Rectal smooth muscle tissue (tissue), 1 donor: ENCODE data around the gene VASN.
A peak's percentile ranks its signal among the peaks of the same experiment; 100 is the strongest.
"Not testable (repeated sequence)": the region's sequence is repeated elsewhere in the genome, so short reads cannot be mapped to it uniquely, and the experiment has no call there.

Source experiments
- H3K27ac ChIP-seq: one replicate; pipeline ENCODE4 v1.7.0; 2013; ENCODE audit warnings: low read depth, low read length, inconsistent platforms
- H3K27me3 ChIP-seq: one replicate; pipeline ENCODE4 v1.7.0; 2013; ENCODE audit warnings: low read length; ENCODE audit not compliant: control insufficient read depth, insufficient read depth
- H3K36me3 ChIP-seq: one replicate; pipeline ENCODE4 v1.7.0; 2013; ENCODE audit warnings: low read length; ENCODE audit not compliant: control insufficient read depth, insufficient read depth
- H3K4me1 ChIP-seq: one replicate; pipeline ENCODE4 v1.7.0; 2013; ENCODE audit warnings: low read length; ENCODE audit not compliant: control insufficient read depth, insufficient read depth
- H3K4me3 ChIP-seq: one replicate; pipeline ENCODE4 v1.7.0; 2013; ENCODE audit warnings: low read length
- H3K9ac ChIP-seq: one replicate; pipeline ENCODE4 v1.7.0; 2013; ENCODE audit warnings: low read length

Gene VASN

DNA sequence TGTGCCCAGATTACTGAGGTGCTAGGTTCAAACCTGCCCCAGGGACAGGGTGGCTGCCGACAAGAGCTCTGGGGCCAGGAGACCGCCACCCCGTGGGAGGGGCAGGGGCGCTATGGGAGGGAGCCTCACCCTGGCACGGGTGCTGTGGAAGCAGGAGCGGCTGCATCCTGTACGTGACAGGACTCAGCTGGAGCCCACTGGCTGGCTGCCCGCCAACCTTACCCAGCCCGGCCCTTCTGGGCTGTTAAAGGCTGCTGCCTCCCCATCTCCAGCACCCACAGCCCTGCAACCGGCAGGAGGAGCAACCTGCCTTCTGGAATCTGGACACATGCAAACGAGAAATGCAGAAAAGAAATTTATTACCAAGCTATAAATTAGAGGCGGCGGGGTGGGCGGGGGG lies 31.7 kb upstream of the VASN start:
- Histone ChIP-seq H3K36me3 (peaks cover 6% of the 10 kb centered on the region), H3K4me3 (no peak overlapping the region), H3K27me3 (no peaks in the 10 kb centered on the region), H3K9ac (no peak overlapping the region), H3K27ac (no peak overlapping the region), H3K4me1 (no peaks in the 10 kb centered on the region)

DNA sequence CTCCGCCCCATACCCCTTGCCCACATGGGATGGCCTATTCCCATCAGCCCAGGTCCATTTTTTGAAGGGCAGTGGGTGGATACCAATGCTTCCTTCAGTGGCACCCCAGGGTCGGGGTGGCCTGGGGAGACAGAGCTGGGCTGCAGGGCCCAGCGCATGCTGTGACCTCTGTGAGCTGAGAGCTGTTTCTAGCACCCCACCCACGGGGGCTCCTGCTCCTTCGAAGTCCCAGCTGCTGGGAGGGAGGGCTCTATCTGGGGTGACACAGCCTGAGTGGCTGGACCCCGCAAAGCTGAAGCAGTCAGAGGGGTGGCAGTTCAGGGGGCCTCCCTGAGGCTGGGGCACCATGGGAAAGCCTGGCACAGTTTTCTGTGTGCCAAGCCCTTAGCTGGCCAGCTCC lies 31.2 kb upstream of the VASN start:
- H3K27me3 ChIP-seq: no peaks in the 10 kb centered on the region
- no peak overlapping the region for H3K9ac ChIP-seq
- H3K27ac ChIP-seq: no peak overlapping the region
- no peak overlapping the region for H3K4me3 ChIP-seq
- no peaks in the 10 kb centered on the region for H3K4me1 ChIP-seq
- peaks cover 4% of the 10 kb centered on the region for H3K36me3 ChIP-seq

DNA sequence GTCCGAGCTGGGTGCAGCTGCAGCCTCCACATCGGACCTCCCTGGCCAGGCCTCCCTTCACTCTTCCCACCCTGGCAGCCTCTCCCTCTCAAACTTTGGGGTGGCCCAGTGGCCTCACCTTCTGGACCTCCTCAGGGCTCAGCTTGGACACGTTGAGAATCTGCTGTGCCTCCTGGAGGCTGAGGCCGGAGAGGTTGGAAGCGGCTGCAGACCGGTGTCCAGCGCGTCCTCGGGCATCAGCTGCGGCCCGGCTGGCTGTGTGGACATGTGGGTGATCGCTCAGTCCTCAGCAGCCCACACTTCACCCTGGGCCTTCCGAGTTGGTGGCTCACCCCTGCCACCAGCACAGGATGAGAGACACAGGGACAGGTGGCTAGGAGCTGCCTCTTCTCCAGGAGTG lies 30.4 kb upstream of the VASN start:
- no peak overlapping the region for H3K27ac ChIP-seq
- no peaks in the 10 kb centered on the region for H3K36me3 ChIP-seq

DNA sequence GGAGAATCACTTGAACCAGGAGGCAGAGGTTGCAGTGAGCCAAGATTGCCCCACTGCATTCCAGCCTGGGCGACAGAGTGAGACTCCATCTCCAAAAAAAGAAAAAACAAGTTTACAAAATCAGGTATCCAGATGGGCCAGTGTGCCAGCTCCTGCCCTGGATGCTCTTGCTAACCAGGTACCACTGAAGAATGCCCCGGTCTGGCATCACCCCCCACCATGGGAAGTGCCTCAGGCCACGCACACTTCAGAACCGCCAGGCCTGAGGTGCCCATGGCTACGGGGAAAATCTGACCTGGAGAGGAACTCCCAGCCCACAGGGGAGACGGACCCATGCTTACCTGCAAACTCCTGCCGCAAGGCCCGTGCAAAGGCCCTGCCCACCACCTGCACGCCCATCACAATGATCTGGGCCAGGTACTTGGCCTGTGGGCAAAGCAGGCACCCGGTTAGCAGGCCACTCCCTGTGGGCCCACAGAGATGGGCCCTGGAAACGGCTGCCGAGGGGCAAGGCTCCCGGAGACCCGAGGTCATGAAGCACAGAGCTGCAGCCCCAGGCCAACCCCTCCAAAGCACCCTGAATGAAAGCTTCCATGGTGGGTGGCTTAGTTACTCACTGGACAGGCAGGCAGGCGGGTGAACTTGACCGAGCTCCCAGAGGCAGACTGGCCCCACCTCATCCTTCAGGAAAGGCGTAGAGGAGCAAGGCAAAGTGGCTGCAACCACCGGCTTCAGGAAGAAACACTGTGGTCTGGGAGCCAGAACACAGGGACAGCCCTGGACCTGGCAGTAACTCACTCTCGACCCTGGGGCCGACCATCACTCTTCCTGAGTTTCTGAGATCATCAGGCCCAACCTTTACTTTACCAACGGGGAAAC lies 28.5 kb upstream of the VASN start:
- no peak overlapping the region for H3K4me3 ChIP-seq
- no peak overlapping the region for H3K27ac ChIP-seq
- no peaks in the 10 kb centered on the region for H3K4me1 ChIP-seq
- H3K9ac ChIP-seq: no peak overlapping the region
- H3K36me3 ChIP-seq: no peaks in the 10 kb centered on the region
- H3K27me3 ChIP-seq: no peaks in the 10 kb centered on the region

More for the DNA sequence above, 30.4 kb upstream of the VASN start:
- Histone ChIP-seq H3K4me1 (no peaks in the 10 kb centered on the region), H3K27me3 (no peaks in the 10 kb centered on the region), H3K4me3 (no peak overlapping the region), H3K9ac (no peak overlapping the region)

DNA sequence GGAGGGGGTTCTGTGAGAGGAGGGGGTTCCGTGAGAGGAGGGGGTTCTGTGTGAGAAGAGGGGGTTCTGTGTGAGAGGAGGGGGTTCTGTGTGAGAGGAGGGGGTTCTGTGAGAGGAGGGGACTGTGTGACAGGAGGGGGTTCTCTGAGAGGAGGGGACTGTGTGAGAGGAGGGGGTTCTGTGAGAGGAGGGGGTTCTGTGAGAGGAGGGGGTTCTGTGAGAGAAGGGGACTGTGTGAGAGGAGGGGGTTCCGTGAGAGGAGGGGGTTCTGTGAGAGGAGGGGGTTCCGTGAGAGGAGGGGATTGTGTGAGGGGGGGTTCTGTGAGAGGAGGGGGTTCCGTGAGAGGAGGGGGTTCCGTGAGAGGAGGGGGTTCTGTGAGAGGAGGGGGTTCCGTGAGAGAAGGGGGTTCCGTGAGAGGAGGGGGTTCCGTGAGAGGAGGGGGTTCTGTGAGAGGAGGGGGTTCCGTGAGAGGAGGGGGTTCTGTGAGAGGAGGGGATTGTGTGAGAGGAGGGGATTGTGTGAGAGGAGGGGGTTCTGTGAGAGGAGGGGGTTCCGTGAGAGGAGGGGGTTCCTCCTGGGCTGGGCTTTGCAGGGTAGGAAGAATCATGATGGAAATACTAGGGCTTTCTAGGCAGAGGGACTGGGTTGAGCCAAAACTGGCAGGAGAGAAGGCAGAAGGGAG lies 27.2 kb upstream of the VASN start:
- not testable (repeated sequence) for H3K4me3 ChIP-seq, H3K27ac ChIP-seq, H3K27me3 ChIP-seq, H3K9ac ChIP-seq, H3K36me3 ChIP-seq, H3K4me1 ChIP-seq

DNA sequence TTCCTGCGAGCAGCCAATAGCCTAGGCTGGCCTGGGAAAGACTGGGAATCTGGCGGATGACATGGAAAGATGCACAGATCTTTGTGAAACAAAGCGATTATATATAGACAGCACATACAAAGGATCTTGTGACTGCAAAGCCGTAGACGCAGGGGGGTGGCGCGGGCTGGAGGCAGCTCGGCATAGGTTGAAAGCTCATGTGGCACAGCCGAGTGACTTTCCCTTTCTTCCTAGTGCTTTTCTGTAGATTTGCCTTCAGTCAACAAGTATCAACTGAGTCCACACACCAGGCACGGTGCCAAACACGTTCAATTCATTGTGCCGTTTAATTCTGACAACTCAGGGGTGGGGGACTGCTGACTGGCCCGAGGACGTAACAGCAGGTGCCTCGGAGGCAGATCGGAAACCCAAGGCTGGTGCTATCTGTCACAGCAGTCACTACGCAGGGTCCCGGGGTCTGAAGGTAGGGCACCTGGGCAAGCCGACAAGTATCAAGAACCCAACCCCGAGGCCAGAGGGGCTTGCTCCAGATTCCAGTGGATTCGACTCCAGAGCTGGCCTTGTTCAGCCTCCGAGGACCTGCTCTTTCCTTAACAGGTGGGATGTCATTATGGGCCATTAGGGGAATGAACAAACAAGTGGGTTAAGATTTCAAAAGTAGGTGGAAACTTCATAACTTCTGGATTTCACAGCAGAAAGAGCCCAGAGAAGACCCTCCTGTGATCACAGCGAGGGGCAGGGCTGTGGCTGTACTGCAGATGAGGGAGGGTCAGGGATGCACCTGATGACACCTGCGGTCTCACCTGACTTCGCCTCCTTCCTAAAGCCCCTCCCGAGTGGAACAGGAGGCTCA lies 26.4 kb upstream of the VASN start:
- Histone ChIP-seq H3K36me3 (no peaks in the 10 kb centered on the region), H3K27ac (no peak overlapping the region), H3K4me1 (no peaks in the 10 kb centered on the region), H3K27me3 (no peaks in the 10 kb centered on the region), H3K4me3 (no peak overlapping the region), H3K9ac (no peak overlapping the region)

DNA sequence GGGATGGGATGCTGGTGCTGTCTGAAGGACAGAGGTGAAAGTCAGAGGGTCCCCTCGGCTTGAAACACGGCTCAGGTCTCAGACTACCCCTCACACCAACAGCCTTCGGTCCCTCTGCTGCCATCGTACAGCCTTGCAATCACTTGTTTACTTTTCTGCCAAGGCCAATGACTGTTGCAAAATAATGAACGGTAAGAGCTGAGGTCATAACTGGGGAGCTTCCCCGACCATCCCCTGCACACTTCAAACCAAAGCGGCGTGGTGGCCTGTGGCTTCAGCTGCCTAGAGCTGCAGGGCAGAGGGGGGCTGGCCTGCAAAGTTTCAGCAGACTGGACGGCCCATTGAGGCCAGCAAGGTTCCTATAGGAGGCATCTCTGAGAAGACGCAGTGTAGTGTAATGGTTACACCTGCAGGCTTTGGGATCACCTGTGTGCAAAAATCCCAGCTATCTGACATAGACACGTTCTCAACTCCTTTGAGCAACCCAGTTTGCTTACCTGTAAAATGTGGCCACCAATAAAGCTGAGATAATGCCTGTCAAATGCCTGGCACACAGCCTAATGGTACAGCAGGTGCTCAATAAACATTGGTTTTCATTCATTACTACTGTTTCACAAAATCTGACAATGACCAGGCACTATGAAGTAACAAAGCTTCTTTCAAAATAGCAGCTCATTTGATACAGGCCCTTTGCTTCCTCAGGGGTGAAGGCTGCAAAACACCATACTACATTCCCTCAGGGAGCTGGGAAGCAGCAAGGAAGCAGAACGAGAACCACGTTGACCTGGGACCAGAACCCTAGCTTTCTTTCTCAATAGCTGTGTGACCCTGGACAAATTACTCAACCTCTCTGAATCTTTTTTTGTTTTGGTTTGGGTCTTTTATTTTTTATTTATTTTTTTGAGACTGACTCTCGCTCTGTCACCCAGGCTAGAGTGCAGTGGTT lies 25.5 kb upstream of the VASN start:
- H3K4me3 ChIP-seq: no peak overlapping the region
- no peak overlapping the region for H3K9ac ChIP-seq
- H3K4me1 ChIP-seq: peaks cover 2% of the 10 kb centered on the region
- no peaks in the 10 kb centered on the region for H3K27me3 ChIP-seq
- H3K27ac ChIP-seq: no peak overlapping the region
- H3K36me3 ChIP-seq: no peaks in the 10 kb centered on the region

DNA sequence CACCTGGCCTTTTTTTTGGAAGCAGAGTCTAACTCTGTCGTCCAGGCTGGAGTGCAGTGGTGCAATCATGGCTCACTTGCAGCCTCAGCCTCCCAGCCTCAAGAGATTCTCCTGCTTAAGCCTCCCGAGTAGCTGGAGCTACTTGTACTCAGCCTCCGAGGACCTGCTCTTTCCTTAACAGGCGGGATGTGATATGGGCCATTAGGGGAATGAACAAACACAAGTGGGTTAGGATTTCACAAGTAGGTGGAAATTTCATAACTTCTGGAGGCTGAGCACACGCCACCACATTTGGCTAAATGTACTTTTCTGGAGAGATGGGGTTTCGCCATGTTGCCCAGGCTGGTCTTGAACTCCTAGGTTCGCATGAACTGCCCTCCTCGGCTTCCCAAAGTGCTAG lies 24.6 kb upstream of the VASN start:
- Histone ChIP-seq H3K36me3 (no peaks in the 10 kb centered on the region), H3K4me3 (no peak overlapping the region), H3K27me3 (no peaks in the 10 kb centered on the region), H3K9ac (no peak overlapping the region), H3K27ac (no peak overlapping the region), H3K4me1 (peaks cover 2% of the 10 kb centered on the region)

DNA sequence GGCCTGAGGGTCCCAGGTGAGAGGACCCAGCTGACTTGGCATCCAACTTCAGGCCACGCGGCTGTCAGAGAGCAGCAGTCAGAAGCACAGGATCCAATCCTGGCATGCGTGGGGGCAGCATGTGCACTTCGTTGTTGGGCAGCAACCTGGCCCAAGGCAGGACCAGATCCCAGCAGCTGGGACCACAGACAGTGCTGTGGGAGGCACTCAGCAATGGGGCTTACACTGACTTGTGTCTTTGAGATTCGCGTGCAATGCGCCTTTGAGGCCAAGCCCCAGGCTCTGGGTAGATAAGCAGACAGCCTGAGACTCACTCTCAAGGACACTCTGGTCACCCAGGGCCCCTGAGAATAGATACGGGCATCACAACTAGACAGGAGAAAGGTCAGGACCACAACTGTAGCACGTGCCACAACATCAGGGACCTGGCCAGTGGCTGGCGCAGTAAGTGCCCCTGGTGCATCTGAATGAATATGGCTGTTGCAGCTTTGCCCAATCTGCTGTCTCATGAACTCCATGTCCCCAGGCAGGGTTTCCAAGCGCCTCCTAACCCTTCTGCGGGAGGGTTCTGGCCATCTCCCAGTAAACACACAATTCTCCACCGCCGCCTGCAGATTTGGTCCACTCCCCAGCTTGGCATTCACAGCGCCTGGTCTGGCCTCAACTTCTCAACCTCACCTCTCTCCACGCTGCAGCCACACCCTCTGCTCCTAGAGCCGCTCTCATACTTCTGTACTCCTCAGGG lies 23.7 kb upstream of the VASN start:
- H3K36me3 ChIP-seq: no peaks in the 10 kb centered on the region
- H3K4me1 ChIP-seq: peaks cover 2% of the 10 kb centered on the region
- no peak overlapping the region for H3K4me3 ChIP-seq
- no peaks in the 10 kb centered on the region for H3K27me3 ChIP-seq
- H3K9ac ChIP-seq: no peak overlapping the region
- no peak overlapping the region for H3K27ac ChIP-seq

DNA sequence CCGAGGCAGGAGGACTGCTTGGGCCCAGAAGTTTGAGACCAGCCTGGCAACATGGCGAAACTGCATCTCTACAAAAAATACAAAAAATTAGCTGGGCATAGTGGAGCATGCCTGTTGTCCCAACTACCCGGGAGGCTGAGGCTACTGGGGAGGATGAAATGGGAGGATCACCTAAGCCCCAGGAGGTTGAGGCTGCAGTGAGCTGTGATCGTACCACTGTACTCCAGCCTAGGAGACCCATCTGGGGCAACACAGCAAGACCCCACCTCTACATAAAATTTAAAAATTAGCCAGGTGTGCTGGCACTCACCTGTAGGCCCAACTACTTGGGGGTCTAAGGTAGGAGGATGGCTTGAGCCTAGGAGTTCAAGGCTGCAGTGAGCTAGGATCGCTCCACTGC lies 22.3 kb upstream of the VASN start:
- H3K27ac ChIP-seq: no peak overlapping the region
- H3K9ac ChIP-seq: no peak overlapping the region
- no peaks in the 10 kb centered on the region for H3K36me3 ChIP-seq
- no peaks in the 10 kb centered on the region for H3K27me3 ChIP-seq
- H3K4me3 ChIP-seq: no peak overlapping the region
- H3K4me1 ChIP-seq: peaks cover 2% of the 10 kb centered on the region

DNA sequence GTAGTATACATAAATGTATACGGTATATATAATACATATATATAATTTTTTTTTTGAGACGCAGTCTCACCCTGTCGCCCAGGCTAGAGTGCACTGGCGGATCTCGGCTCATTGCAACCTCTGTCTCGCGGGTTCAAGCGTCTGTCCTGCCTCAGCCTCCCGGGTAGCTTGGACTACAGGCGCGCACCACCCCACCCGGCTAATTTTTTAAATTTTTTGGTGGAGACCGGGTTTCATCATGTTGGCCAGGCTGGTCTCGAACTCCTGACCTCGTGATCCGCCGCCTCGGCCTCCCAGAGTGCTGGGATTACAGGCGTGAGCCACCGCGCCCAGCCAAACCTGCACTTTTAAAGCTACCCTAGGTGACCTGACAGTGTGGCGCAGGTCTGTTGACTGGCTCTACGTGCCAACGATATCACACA lies 21.3 kb upstream of the VASN start:
- H3K27ac ChIP-seq: peak overlapping the region; percentile 61
- peaks cover 2% of the 10 kb centered on the region for H3K4me1 ChIP-seq

More for the DNA sequence above, 21.3 kb upstream of the VASN start:
- Histone ChIP-seq H3K9ac (peak overlapping the region; percentile 82), H3K27me3 (no peaks in the 10 kb centered on the region), H3K4me3 (peak overlapping the region; percentile 98), H3K36me3 (no peaks in the 10 kb centered on the region)
